ENCODE results near the gene DGKB.

The DGKB gene

DNA sequence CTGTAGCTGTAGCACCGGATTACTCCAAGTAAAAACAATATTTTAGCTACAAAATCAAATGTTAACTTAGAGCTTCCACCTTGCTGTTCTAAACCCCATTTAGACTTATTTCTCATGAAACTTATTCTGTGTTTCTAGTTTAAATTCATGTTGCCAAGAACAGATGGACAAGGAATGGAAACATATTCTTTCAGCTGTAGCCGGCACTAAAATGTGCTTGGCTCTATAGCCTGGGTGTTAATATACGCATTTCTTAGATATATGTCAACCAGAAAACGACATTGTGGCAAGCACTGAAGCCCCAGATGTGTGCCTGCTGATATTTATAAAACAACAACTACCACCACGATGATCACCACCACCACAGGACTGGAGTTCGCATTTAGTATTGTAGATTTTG lies 722.8 kb downstream of the DGKB start:
- no peak for TF ChIP-seq SUZ12 (IDR thresholded peaks at IDR 0.05; ENCODE audit: extremely low read depth, insufficient read depth, insufficient read length)
- TF ChIP-seq YY1 (IDR thresholded peaks at IDR 0.05; ENCODE audit: insufficient read depth, insufficient read length), result no peak
- no peak for TF ChIP-seq ZNF274 (IDR thresholded peaks at IDR 0.05; ENCODE audit: low read depth, low read length)
- Histone ChIP-seq H3K9ac (ENCODE audit: insufficient read length, low read depth) (no peak overlapping the region), H3K4me1 (ENCODE audit: insufficient read depth, insufficient read length) (no peaks in the 10 kb centered on the region), H3K36me3 (ENCODE audit: insufficient read depth, insufficient read length, low read length) (no peaks in the 10 kb centered on the region), H3K4me3 (ENCODE audit: insufficient read length, low read depth) (no peak overlapping the region), H3K9me3 (ENCODE audit: insufficient read depth, low read length) (no peaks in the 10 kb centered on the region), H3K27me3 (ENCODE audit: insufficient read depth, insufficient read length) (no peaks in the 10 kb centered on the region)
- no peak for DNase-seq (ENCODE audit: low read depth, low spot score)

- Histone ChIP-seq H3K9ac (ENCODE audit: insufficient read length, low read depth) (no peak overlapping the region), H3K4me1 (ENCODE audit: insufficient read depth, insufficient read length) (no peaks in the 10 kb centered on the region), H3K4me3 (ENCODE audit: insufficient read length, low read depth) (no peak overlapping the region), H3K27me3 (ENCODE audit: insufficient read depth, insufficient read length) (no peaks in the 10 kb centered on the region), H3K9me3 (ENCODE audit: insufficient read depth, low read length) (no peaks in the 10 kb centered on the region), H3K36me3 (ENCODE audit: insufficient read depth, insufficient read length, low read length) (no peaks in the 10 kb centered on the region)
- no peak for TF ChIP-seq YY1 (IDR thresholded peaks at IDR 0.05; ENCODE audit: insufficient read depth, insufficient read length)
- no peak for TF ChIP-seq SUZ12 (IDR thresholded peaks at IDR 0.05; ENCODE audit: extremely low read depth, insufficient read depth, insufficient read length)
- TF ChIP-seq ZNF274 (IDR thresholded peaks at IDR 0.05; ENCODE audit: low read depth, low read length), result no peak
- no peak for DNase-seq (ENCODE audit: low read depth, low spot score)
Measured at GRCh38 chr7:14177876-14178275, 724.7 kb downstream of the DGKB start.

DNA sequence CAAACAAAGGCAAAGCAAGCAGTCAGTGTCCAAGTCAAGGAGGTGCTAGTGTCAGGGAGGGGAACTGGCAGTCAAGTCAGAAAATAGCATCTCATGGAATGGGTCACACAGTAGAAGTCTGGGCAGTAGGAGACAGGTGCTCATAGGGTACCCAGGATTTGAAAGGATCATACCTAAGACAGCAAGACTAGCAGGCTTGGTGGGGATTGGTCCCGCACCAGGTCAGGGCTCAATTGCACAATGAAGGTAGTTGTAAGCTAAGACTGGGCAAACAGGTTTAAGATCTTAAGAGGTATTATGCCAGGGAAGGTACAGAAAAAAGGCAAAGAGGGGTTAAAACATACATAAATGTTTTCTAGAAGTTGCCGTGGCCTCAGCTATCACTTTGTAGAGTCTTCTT lies 731.7 kb downstream of the DGKB start:
- no peak for DNase-seq (ENCODE audit: low read depth, low spot score)
- no peaks in the 10 kb centered on the region for H3K36me3 ChIP-seq (ENCODE audit: insufficient read depth, insufficient read length, low read length)
- no peaks in the 10 kb centered on the region for H3K27me3 ChIP-seq (ENCODE audit: insufficient read depth, insufficient read length)
- H3K9ac ChIP-seq (ENCODE audit: insufficient read length, low read depth), result no peak overlapping the region
- no peak overlapping the region for H3K4me3 ChIP-seq (ENCODE audit: insufficient read length, low read depth)
- TF ChIP-seq ZNF274 (IDR thresholded peaks at IDR 0.05; ENCODE audit: low read depth, low read length) (no peak), SUZ12 (IDR thresholded peaks at IDR 0.05; ENCODE audit: extremely low read depth, insufficient read depth, insufficient read length) (no peak), YY1 (IDR thresholded peaks at IDR 0.05; ENCODE audit: insufficient read depth, insufficient read length) (no peak)
- no peaks in the 10 kb centered on the region for H3K4me1 ChIP-seq (ENCODE audit: insufficient read depth, insufficient read length)
- no peaks in the 10 kb centered on the region for H3K9me3 ChIP-seq (ENCODE audit: insufficient read depth, low read length)

- no peak for DNase-seq (ENCODE audit: low read depth, low spot score)
- TF ChIP-seq SUZ12 (IDR thresholded peaks at IDR 0.05; ENCODE audit: extremely low read depth, insufficient read depth, insufficient read length) (no peak), YY1 (IDR thresholded peaks at IDR 0.05; ENCODE audit: insufficient read depth, insufficient read length) (no peak), ZNF274 (IDR thresholded peaks at IDR 0.05; ENCODE audit: low read depth, low read length) (no peak)
- Histone ChIP-seq H3K36me3 (ENCODE audit: insufficient read depth, insufficient read length, low read length) (no peaks in the 10 kb centered on the region), H3K9ac (ENCODE audit: insufficient read length, low read depth) (no peak overlapping the region), H3K4me3 (ENCODE audit: insufficient read length, low read depth) (no peak overlapping the region), H3K9me3 (ENCODE audit: insufficient read depth, low read length) (no peaks in the 10 kb centered on the region), H3K27me3 (ENCODE audit: insufficient read depth, insufficient read length) (no peaks in the 10 kb centered on the region), H3K4me1 (ENCODE audit: insufficient read depth, insufficient read length) (no peaks in the 10 kb centered on the region)
Measured at GRCh38 chr7:14158111-14158510, 744.4 kb downstream of the DGKB start.

- Histone ChIP-seq H3K4me3 (ENCODE audit: insufficient read length, low read depth) (no peak overlapping the region), H3K36me3 (ENCODE audit: insufficient read depth, insufficient read length, low read length) (no peaks in the 10 kb centered on the region), H3K9me3 (ENCODE audit: insufficient read depth, low read length) (no peaks in the 10 kb centered on the region), H3K4me1 (ENCODE audit: insufficient read depth, insufficient read length) (no peaks in the 10 kb centered on the region), H3K9ac (ENCODE audit: insufficient read length, low read depth) (no peak overlapping the region), H3K27me3 (ENCODE audit: insufficient read depth, insufficient read length) (no peaks in the 10 kb centered on the region)
- TF ChIP-seq SUZ12 (IDR thresholded peaks at IDR 0.05; ENCODE audit: extremely low read depth, insufficient read depth, insufficient read length) (no peak), ZNF274 (IDR thresholded peaks at IDR 0.05; ENCODE audit: low read depth, low read length) (no peak), YY1 (IDR thresholded peaks at IDR 0.05; ENCODE audit: insufficient read depth, insufficient read length) (no peak)
- DNase-seq (ENCODE audit: low read depth, low spot score), result no peak
Measured at GRCh38 chr7:14156436-14156835, 746.1 kb downstream of the DGKB start.

DNA sequence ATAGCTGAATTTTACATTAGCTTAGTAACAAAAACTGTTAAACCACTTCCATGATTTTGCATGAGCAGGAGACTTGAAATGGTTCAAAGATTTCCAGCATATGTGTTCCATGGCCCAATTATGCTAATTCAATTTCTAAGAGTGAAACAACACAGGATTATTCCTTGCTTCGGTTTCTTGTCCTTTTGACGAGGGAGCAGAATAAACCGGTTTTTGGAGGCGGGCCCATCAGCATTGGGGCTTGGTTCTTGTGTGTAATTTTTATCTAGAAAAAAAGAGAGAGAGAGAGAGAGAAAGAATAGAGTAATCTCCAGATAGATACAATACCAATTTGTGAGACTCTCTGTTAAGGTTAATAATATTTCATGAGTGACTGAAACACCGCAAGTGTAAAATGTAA lies 753.6 kb downstream of the DGKB start:
- Histone ChIP-seq H3K9ac (ENCODE audit: insufficient read length, low read depth) (no peak overlapping the region), H3K4me3 (ENCODE audit: insufficient read length, low read depth) (no peak overlapping the region), H3K9me3 (ENCODE audit: insufficient read depth, low read length) (no peaks in the 10 kb centered on the region), H3K36me3 (ENCODE audit: insufficient read depth, insufficient read length, low read length) (no peaks in the 10 kb centered on the region), H3K27me3 (ENCODE audit: insufficient read depth, insufficient read length) (no peaks in the 10 kb centered on the region), H3K4me1 (ENCODE audit: insufficient read depth, insufficient read length) (no peaks in the 10 kb centered on the region)
- DNase-seq (ENCODE audit: low read depth, low spot score), result no peak
- TF ChIP-seq YY1 (IDR thresholded peaks at IDR 0.05; ENCODE audit: insufficient read depth, insufficient read length), result no peak
- no peak for TF ChIP-seq ZNF274 (IDR thresholded peaks at IDR 0.05; ENCODE audit: low read depth, low read length)

DNA sequence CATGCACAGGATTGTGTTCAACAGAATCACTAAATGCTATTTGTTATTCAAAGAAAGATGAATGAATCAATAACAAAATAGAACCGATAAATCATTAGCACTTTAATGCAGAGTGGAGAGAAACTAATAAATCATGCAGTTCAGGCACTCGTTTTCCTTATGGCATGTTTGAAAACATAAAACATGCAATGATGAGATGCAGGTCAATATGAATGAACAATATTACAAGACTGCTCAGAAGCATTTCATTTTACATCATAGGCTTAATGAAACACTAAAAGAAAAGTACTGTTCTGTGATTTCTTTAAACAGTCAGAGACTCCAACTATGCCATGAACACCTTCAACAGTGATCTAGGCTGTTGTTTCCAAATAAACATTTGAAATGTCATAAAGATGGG lies 755.0 kb downstream of the DGKB start:
- no peak for TF ChIP-seq YY1 (IDR thresholded peaks at IDR 0.05; ENCODE audit: insufficient read depth, insufficient read length)
- TF ChIP-seq ZNF274 (IDR thresholded peaks at IDR 0.05; ENCODE audit: low read depth, low read length), result no peak
- TF ChIP-seq SUZ12 (IDR thresholded peaks at IDR 0.05; ENCODE audit: extremely low read depth, insufficient read depth, insufficient read length), result no peak
- Histone ChIP-seq H3K27me3 (ENCODE audit: insufficient read depth, insufficient read length) (no peaks in the 10 kb centered on the region), H3K36me3 (ENCODE audit: insufficient read depth, insufficient read length, low read length) (no peaks in the 10 kb centered on the region), H3K9me3 (ENCODE audit: insufficient read depth, low read length) (no peaks in the 10 kb centered on the region), H3K4me3 (ENCODE audit: insufficient read length, low read depth) (no peak overlapping the region), H3K4me1 (ENCODE audit: insufficient read depth, insufficient read length) (no peaks in the 10 kb centered on the region), H3K9ac (ENCODE audit: insufficient read length, low read depth) (no peak overlapping the region)
- no peak for DNase-seq (ENCODE audit: low read depth, low spot score)

GRCh38 chr7:14144538-14144937 lies 758.0 kb downstream of the DGKB start:
- H3K9ac ChIP-seq (ENCODE audit: insufficient read length, low read depth), result no peak overlapping the region
- no peaks in the 10 kb centered on the region for H3K27me3 ChIP-seq (ENCODE audit: insufficient read depth, insufficient read length)
- no peaks in the 10 kb centered on the region for H3K4me1 ChIP-seq (ENCODE audit: insufficient read depth, insufficient read length)
- DNase-seq (ENCODE audit: low read depth, low spot score), result no peak
- no peaks in the 10 kb centered on the region for H3K36me3 ChIP-seq (ENCODE audit: insufficient read depth, insufficient read length, low read length)
- no peak overlapping the region for H3K4me3 ChIP-seq (ENCODE audit: insufficient read length, low read depth)
- TF ChIP-seq ZNF274 (IDR thresholded peaks at IDR 0.05; ENCODE audit: low read depth, low read length) (no peak), SUZ12 (IDR thresholded peaks at IDR 0.05; ENCODE audit: extremely low read depth, insufficient read depth, insufficient read length) (no peak), YY1 (IDR thresholded peaks at IDR 0.05; ENCODE audit: insufficient read depth, insufficient read length) (no peak)
- no peaks in the 10 kb centered on the region for H3K9me3 ChIP-seq (ENCODE audit: insufficient read depth, low read length)

All from NT2/D1 (cell line).